ENCODE results near the gene INPP5D. TPM values are rescaled to one million over a fixed set of nuclear protein-coding genes. Genes with fewer than 3 reads are reported as not detected.

Gene INPP5D
- polyA plus RNA-seq, 3 donors = 30.6 to 90.2 (median 54.8) TPM

DNA sequence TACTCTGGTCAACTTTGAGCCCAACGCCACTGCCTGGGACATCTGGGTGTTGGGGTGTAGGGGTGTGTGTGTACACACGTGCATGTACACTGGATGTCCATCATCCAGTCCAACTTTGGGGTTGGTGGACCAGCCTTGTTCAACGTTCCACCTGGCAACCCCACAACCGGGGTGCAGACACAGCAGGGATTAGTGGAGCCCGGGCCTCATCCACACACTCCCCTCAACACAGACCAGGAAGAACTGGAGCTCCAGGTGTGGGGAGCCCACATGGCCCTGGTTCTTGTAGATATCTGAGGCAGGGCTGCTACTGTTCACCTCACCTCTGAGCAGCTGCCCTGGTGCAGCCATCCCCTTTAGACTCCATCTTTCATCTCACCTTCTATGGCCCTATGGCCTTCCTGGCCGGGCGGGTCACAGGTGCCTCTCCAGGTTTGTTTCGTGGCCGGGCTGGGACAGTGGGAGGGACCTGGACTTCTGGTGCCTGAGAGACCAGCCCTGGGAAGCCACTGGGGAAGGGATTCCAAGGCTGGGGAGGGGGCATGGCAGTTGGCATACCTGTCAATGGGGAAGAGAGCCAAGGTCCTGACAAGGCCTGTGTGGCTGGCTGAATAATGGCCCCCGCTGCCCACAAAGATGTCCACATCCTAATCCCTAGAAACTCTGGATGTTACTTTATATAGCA lies 20.2 kb upstream of the INPP5D start:
- peak overlapping the region in 1 of 7 donors; percentile 28 for H3K27ac Mint-ChIP-seq
- Histone ChIP-seq H3K9ac (ENCODE audit: insufficient read depth, low read length, poor library complexity, severe bottlenecking) (no peak overlapping the region), H3K79me2 (ENCODE audit: insufficient read depth, low read length) (no peaks in the 10 kb centered on the region), H2AFZ (ENCODE audit: insufficient read depth, low read depth, low read length, poor library complexity, severe bottlenecking) (no peak overlapping the region), H3K4me3 (replicated peaks in 1 of 3; ENCODE audit: low read depth in 2 of 3, low read length in 3 of 3) (no peak overlapping the region), H3K27ac (ENCODE audit: low read depth in 1 of 2, low read length in 2 of 2) (no peak overlapping the region), H3K4me2 (replicated peaks; ENCODE audit: extremely low read depth, low read length, poor library complexity, severe bottlenecking) (no peak overlapping the region), H3K9me3 (replicated peaks in 1 of 2; ENCODE audit: control insufficient read depth in 1 of 2, insufficient read depth in 1 of 2, low read length in 2 of 2) (peaks cover 0 to 5% of the 10 kb centered on the region in 2 donors), H3K27me3 (ENCODE audit: control insufficient read depth in 2 of 2, insufficient read depth in 2 of 2, low read length in 2 of 2) (no peaks in the 10 kb centered on the region), H3K36me3 (replicated peaks in 1 of 2; ENCODE audit: control insufficient read depth in 1 of 2, insufficient read depth in 2 of 2, low read length in 2 of 2) (no peaks in the 10 kb centered on the region), H3K4me1 (ENCODE audit: control insufficient read depth in 1 of 2, insufficient read depth in 2 of 2, low read length in 2 of 2) (peaks cover 0 to 6% of the 10 kb centered on the region in 2 donors), H4K20me1 (ENCODE audit: insufficient read depth, low read length) (no peaks in the 10 kb centered on the region)
- TF ChIP-seq CTCF (IDR thresholded peaks at IDR 0.05) = no peak
- DNase-seq = no peak
- intact Hi-C loops (cut with micrococcal nuclease) = no loop called here
- peaks cover 9% of the 10 kb centered on the region for H3K4me1 Mint-ChIP-seq
- 96% methylated on average over 4 of the region's 10 CpGs for WGBS (ENCODE audit: insufficient coverage)
- no peak overlapping the region for H3K4me3 Mint-ChIP-seq
- no peaks in the 10 kb centered on the region for H3K36me3 Mint-ChIP-seq
- no peaks in the 10 kb centered on the region for H3K9me3 Mint-ChIP-seq
- H3K27me3 Mint-ChIP-seq (ENCODE audit: low read depth in 3 of 3) = peaks cover 0 to 3% (median 0%) of the 10 kb centered on the region in 3 donors

- no peaks in the 10 kb centered on the region for H3K79me2 ChIP-seq (ENCODE audit: insufficient read depth, low read length)
- H4K20me1 ChIP-seq (ENCODE audit: insufficient read depth, low read length) = no peaks in the 10 kb centered on the region
- no peak for TF ChIP-seq CTCF (IDR thresholded peaks at IDR 0.05)
- WGBS (ENCODE audit: insufficient coverage) = 98% methylated on average over 4 of the region's 4 CpGs
- DNase-seq = no peak
- H3K4me1 ChIP-seq (ENCODE audit: control insufficient read depth in 1 of 2, insufficient read depth in 2 of 2, low read length in 2 of 2) = peaks cover 0 to 6% of the 10 kb centered on the region in 2 donors
- peaks cover 0 to 3% (median 2%) of the 10 kb centered on the region in 3 donors for H3K27me3 Mint-ChIP-seq (ENCODE audit: low read depth in 3 of 3)
- no peak overlapping the region for H2AFZ ChIP-seq (ENCODE audit: insufficient read depth, low read depth, low read length, poor library complexity, severe bottlenecking)
- peaks cover 0 to 2% of the 10 kb centered on the region in 2 donors for H3K9me3 ChIP-seq (replicated peaks in 1 of 2; ENCODE audit: control insufficient read depth in 1 of 2, insufficient read depth in 1 of 2, low read length in 2 of 2)
- H3K9ac ChIP-seq (ENCODE audit: insufficient read depth, low read length, poor library complexity, severe bottlenecking) = no peak overlapping the region
- no peak overlapping the region for H3K4me3 ChIP-seq (replicated peaks in 1 of 3; ENCODE audit: low read depth in 2 of 3, low read length in 3 of 3)
- H3K4me1 Mint-ChIP-seq = peaks cover 9% of the 10 kb centered on the region
- no peaks in the 10 kb centered on the region for H3K36me3 Mint-ChIP-seq
- no peak overlapping the region for H3K27ac ChIP-seq (ENCODE audit: low read depth in 1 of 2, low read length in 2 of 2)
- no peaks in the 10 kb centered on the region for H3K9me3 Mint-ChIP-seq
- intact Hi-C loops (cut with micrococcal nuclease) = no loop called here
- no peak overlapping the region for H3K27ac Mint-ChIP-seq
- no peaks in the 10 kb centered on the region for H3K36me3 ChIP-seq (replicated peaks in 1 of 2; ENCODE audit: control insufficient read depth in 1 of 2, insufficient read depth in 2 of 2, low read length in 2 of 2)
- no peak overlapping the region for H3K4me2 ChIP-seq (replicated peaks; ENCODE audit: extremely low read depth, low read length, poor library complexity, severe bottlenecking)
- no peak overlapping the region for H3K4me3 Mint-ChIP-seq
- no peaks in the 10 kb centered on the region for H3K27me3 ChIP-seq (ENCODE audit: control insufficient read depth in 2 of 2, insufficient read depth in 2 of 2, low read length in 2 of 2)
Observed at GRCh38 chr2:233040571-233040970, 19.6 kb upstream of the INPP5D start.

Data from CD14-positive monocyte (primary cell).